ENCODE data around the gene ACOXL. TPM values are rescaled to one million over a fixed set of nuclear protein-coding genes. Genes with fewer than 3 reads are reported as not detected.

The ACOXL gene
- total and polyA plus RNA-seq, 10 of the 15 experiments (the other 5 are each of a cell fraction or from before 2014, with no cell fraction given), result 0.05 to 1.3 (median 0.71) TPM

- 40% methylated on average over 2 of the region's 2 CpGs for WGBS (ENCODE audit: insufficient coverage, insufficient replicate concordance, low lambda C conversion rate, missing lambda C conversion rate)
- FAIRE-seq, result no peak
- TF ChIP-seq ZBED1 (IDR thresholded peaks at IDR 0.05; ENCODE audit: borderline replicate concordance), result no peak
- no peak for TF ChIP-seq POLR2A (IDR thresholded peaks at IDR 0.05; ENCODE audit: low read depth, low read length)
- TF ChIP-seq YBX1 (IDR thresholded peaks at IDR 0.05), result no peak
- no peak for TF ChIP-seq CUX1 (IDR thresholded peaks at IDR 0.05; ENCODE audit: insufficient replicate concordance, low read depth, low read length)
- TF ChIP-seq SREBF1 (IDR thresholded peaks at IDR 0.05; ENCODE audit: low read length), result no peak
- no peak for TF ChIP-seq MAX (IDR thresholded peaks at IDR 0.05; ENCODE audit: low read depth, low read length)
- no peak for TF ChIP-seq ZNF687 (IDR thresholded peaks at IDR 0.05)
- no peak for TF ChIP-seq FOXK2 (IDR thresholded peaks at IDR 0.05)
- no peak for TF ChIP-seq BCL3 (IDR thresholded peaks at IDR 0.05; ENCODE audit: borderline replicate concordance, insufficient read depth, low read depth, low read length, poor library complexity, severe bottlenecking)
- TF ChIP-seq MEF2A (IDR thresholded peaks at IDR 0.05; ENCODE audit: insufficient read depth, low read depth, low read length), result no peak
- TF ChIP-seq IRF4 (IDR thresholded peaks at IDR 0.05; ENCODE audit: low read depth, low read length), result no peak
- no peak for TF ChIP-seq SMAD5 (IDR thresholded peaks at IDR 0.05; ENCODE audit: low read depth)
- no peak for TF ChIP-seq NR2F1 (conservative IDR thresholded peaks at IDR 0.05)
- no peak for TF ChIP-seq TARDBP (IDR thresholded peaks at IDR 0.05; ENCODE audit: borderline replicate concordance)
- no peak for TF ChIP-seq TCF12 (IDR thresholded peaks at IDR 0.05; ENCODE audit: low read depth, low read length)
- no peak for TF ChIP-seq NFXL1 (IDR thresholded peaks at IDR 0.05; ENCODE audit: borderline replicate concordance)
These were observed 115.7 kb downstream of the ACOXL start for GRCh38 chr2:110848071-110848470.

More at GRCh38 chr2:110848071-110848470, 115.7 kb downstream of the ACOXL start:
- BruUV-seq (replicated peaks), result no TSS peak
- intact Hi-C loops (cut with micrococcal nuclease; ENCODE audit: unreplicated experiment), result no loop called here
- Histone ChIP-seq H2AFZ (ENCODE audit: control insufficient read depth, low read depth, low read length) (no peak overlapping the region), H4K20me1 (ENCODE audit: control insufficient read depth, insufficient read depth) (no peaks in the 10 kb centered on the region), H3K36me3 (ENCODE audit: control insufficient read depth in 2 of 2, insufficient read depth in 2 of 2, low read length in 1 of 2) (no peaks in the 10 kb centered on the region), H3K4me1 (ENCODE audit: control insufficient read depth, insufficient read depth, low read length) (peaks cover 17% of the 10 kb centered on the region), H3K27ac (ENCODE audit: control insufficient read depth, insufficient read depth) (no peak overlapping the region), H3K9me3 (replicated peaks; ENCODE audit: control insufficient read depth, insufficient read depth, low read length) (no peaks in the 10 kb centered on the region), H3K9ac (ENCODE audit: control insufficient read depth, insufficient read depth, low read length) (no peak overlapping the region), H3K27me3 (replicated peaks in 1 of 2; ENCODE audit: control insufficient read depth in 2 of 2, insufficient read depth in 2 of 2, low read length in 1 of 2) (no peaks in the 10 kb centered on the region; a peak in 2 of 4 replicates), H3K4me3 (no peak overlapping the region), H3K4me2 (ENCODE audit: control insufficient read depth, insufficient read depth) (no peak overlapping the region), H3K79me2 (ENCODE audit: control insufficient read depth, insufficient read depth, low read length) (no peaks in the 10 kb centered on the region)
- POLR2A ChIA-PET, result no interaction called here
- DNase-seq (ENCODE audit: low read depth, low spot score) (no peak), ATAC-seq (no peak)
- CTCF ChIA-PET, result interaction anchor here (2.2 kb wide), 1 partner anchor 36 kb away, joined by 7 read pairs; no protein-coding TSS in a partner anchor
- in situ Hi-C loops (cut with MboI), result no loop called here
- RAD21 ChIA-PET (ENCODE audit: unreplicated experiment), result no interaction called here
- SMC1A ChIA-PET (ENCODE audit: uncharacterized antibody, unreplicated experiment), result interaction anchor here (1.7 kb wide), 1 partner anchor 10 kb away, joined by 10 read pairs; no protein-coding TSS in a partner anchor

Data from GM12878 (cell line).